Measurements from ENCODE around the gene TAGLN3. TPM values are rescaled to one million over a fixed set of nuclear protein-coding genes. Genes with fewer than 3 reads are reported as not detected.

Gene TAGLN3
- total RNA-seq, 1 experiment from 2014 or later = 0.37 TPM

DNA sequence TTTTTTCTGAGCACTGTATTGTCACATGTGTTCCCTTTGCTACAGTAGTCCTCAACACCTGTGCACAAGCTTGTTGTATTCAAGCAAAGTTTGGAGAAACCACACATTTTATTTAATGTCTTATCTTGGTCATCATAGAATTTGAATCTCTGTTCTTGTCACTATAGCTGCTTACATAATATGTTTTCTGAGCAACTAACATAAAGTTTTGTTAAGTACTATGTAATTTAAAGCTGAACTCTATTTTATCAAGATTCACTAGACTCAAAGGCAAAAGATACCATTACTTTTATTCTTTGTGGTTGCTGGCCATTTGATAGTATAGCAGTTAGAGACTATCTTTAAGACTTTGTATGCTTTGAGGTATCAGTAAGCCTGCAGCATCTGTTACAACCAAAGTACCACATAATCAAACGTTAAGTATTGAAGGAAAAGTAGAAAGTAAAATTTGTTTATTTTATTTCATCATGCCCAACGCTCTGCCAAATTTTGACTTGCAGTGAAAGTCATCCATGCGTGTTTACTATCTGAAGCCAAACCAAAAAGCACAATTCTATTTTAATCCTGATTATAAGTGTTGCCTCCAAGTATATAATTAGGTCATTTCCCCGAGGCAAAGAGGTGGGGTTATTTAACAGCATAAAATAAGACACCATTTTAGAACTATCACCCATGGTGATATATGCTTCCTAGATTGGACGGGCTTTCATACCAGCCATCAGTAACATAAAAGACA is 30.2 kb upstream of the TAGLN3 start:
- Histone ChIP-seq H3K36me3 (ENCODE audit: insufficient read depth, low read length, poor library complexity, severe bottlenecking) (no peaks in the 10 kb centered on the region), H3K4me1 (ENCODE audit: insufficient read depth, low read length, poor library complexity, severe bottlenecking) (peaks cover 7% of the 10 kb centered on the region), H3K27me3 (replicated peaks; ENCODE audit: insufficient read depth, low read depth, low read length, poor library complexity) (no peaks in the 10 kb centered on the region), H3K27ac (ENCODE audit: low read depth, low read length, poor library complexity, severe bottlenecking) (no peak overlapping the region), H3K4me3 (ENCODE audit: low read depth, low read length, poor library complexity, severe bottlenecking) (no peak overlapping the region), H3K9me3 (ENCODE audit: low read depth, low read length, poor library complexity, severe bottlenecking) (no peaks in the 10 kb centered on the region)
- no peak for TF ChIP-seq CTCF (conservative IDR thresholded peaks at IDR 0.05; ENCODE audit: low read depth, low read length)
- no peak for TF ChIP-seq EZH2 (IDR thresholded peaks at IDR 0.05; ENCODE audit: borderline replicate concordance, low read depth, low read length, poor library complexity, severe bottlenecking)
- ChIA-PET POLR2A (ENCODE audit: low non-redundant PET) (no interaction called here), CTCF (interaction anchor here (1.0 to 2.8 kb wide), 6 partner anchors 73 to 253 kb away, joined by 3 to 29 read pairs (median 6); no protein-coding TSS in a partner anchor)
- BruUV-seq (replicated peaks) = no TSS peak
- no peak for DNase-seq (ENCODE audit: low spot score)
- intact Hi-C loops (cut with micrococcal nuclease; ENCODE audit: unreplicated experiment) = loop anchor here (5.0 kb wide), 1 partner anchor 301 kb away; no protein-coding TSS in a partner anchor

DNA sequence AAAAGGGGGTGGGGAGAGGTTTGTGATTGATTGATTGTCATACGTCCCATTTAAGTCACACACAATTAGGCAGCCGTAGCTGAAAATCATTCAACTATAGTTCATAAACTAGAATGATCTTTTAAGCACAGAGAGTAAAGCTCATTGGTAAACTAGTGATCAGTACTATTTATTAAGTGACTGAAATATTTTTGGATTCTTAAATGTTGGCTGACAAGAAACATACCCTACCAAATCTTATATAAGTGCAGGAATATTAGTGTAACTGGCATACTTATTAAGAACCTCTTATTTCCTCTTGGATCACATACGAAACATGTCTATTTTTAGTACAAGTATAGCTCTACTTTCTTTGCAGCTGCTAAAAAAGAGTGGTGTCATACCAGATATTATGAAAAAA is 28.3 kb upstream of the TAGLN3 start:
- Histone ChIP-seq H3K9me3 (ENCODE audit: low read depth, low read length, poor library complexity, severe bottlenecking) (no peaks in the 10 kb centered on the region), H3K4me3 (ENCODE audit: low read depth, low read length, poor library complexity, severe bottlenecking) (no peak overlapping the region), H3K27me3 (replicated peaks; ENCODE audit: insufficient read depth, low read depth, low read length, poor library complexity) (no peaks in the 10 kb centered on the region), H3K27ac (ENCODE audit: low read depth, low read length, poor library complexity, severe bottlenecking) (no peak overlapping the region), H3K36me3 (ENCODE audit: insufficient read depth, low read length, poor library complexity, severe bottlenecking) (no peaks in the 10 kb centered on the region), H3K4me1 (ENCODE audit: insufficient read depth, low read length, poor library complexity, severe bottlenecking) (peaks cover 7% of the 10 kb centered on the region)
- no TSS peak for BruUV-seq (replicated peaks)
- CTCF ChIA-PET = no interaction called here
- DNase-seq (ENCODE audit: low spot score) = no peak
- TF ChIP-seq EZH2 (IDR thresholded peaks at IDR 0.05; ENCODE audit: borderline replicate concordance, low read depth, low read length, poor library complexity, severe bottlenecking) = no peak
- no peak for TF ChIP-seq CTCF (conservative IDR thresholded peaks at IDR 0.05; ENCODE audit: low read depth, low read length)
- POLR2A ChIA-PET (ENCODE audit: low non-redundant PET) = interaction anchor here (0.7 kb wide), 1 partner anchor 249 kb away, joined by 3 read pairs; no protein-coding TSS in a partner anchor
- intact Hi-C loops (cut with micrococcal nuclease; ENCODE audit: unreplicated experiment) = no loop called here

- H3K4me1 ChIP-seq (ENCODE audit: insufficient read depth, low read length, poor library complexity, severe bottlenecking) = peaks cover 7% of the 10 kb centered on the region
- ChIA-PET POLR2A (ENCODE audit: low non-redundant PET) (no interaction called here), CTCF (no interaction called here)
- H3K27me3 ChIP-seq (replicated peaks; ENCODE audit: insufficient read depth, low read depth, low read length, poor library complexity) = no peaks in the 10 kb centered on the region
- DNase-seq (ENCODE audit: low spot score) = no peak
- H3K36me3 ChIP-seq (ENCODE audit: insufficient read depth, low read length, poor library complexity, severe bottlenecking) = no peaks in the 10 kb centered on the region
- intact Hi-C loops (cut with micrococcal nuclease; ENCODE audit: unreplicated experiment) = no loop called here
- H3K9me3 ChIP-seq (ENCODE audit: low read depth, low read length, poor library complexity, severe bottlenecking) = no peaks in the 10 kb centered on the region
- no peak for TF ChIP-seq EZH2 (IDR thresholded peaks at IDR 0.05; ENCODE audit: borderline replicate concordance, low read depth, low read length, poor library complexity, severe bottlenecking)
- no TSS peak for BruUV-seq (replicated peaks)
- no peak overlapping the region for H3K4me3 ChIP-seq (ENCODE audit: low read depth, low read length, poor library complexity, severe bottlenecking)
- H3K27ac ChIP-seq (ENCODE audit: low read depth, low read length, poor library complexity, severe bottlenecking) = no peak overlapping the region
Observed at GRCh38 chr3:111971533-111972130, 27.1 kb upstream of the TAGLN3 start.
